GM23338 (cell line): ENCODE data around the gene GALNT9. TPM values are rescaled to one million over a fixed set of nuclear protein-coding genes. Genes with fewer than 3 reads are reported as not detected.

Experiments
- ATAC-seq: fragments of 200-7000 bp; cut with Tn5 transposase; 3 replicates; pipeline ENCODE4 v1.9.1; 2020
- DNase-seq: peaks from one replicate; pipeline ENCODE4 v3.0.0-alpha.2; 2015; ENCODE audit warnings: low spot score
- H2AFZ ChIP-seq: fragments of 200-600 bp; sonication (generic); 2 replicates; pipeline ENCODE4 v1.8.0; 2016; ENCODE audit warnings: antibody characterized with exemption, mild to moderate bottlenecking, moderate library complexity
- H3F3A ChIP-seq: fragments of 200-600 bp; sonication (generic); replicated peaks from 2 replicates; pipeline ENCODE4 v1.8.0; 2017; ENCODE audit warnings: antibody characterized with exemption, mixed run types, low read depth
- H3K27ac ChIP-seq: fragments of 200-600 bp; sonication (generic); 2 replicates; pipeline ENCODE4 v1.6.1; 2016; ENCODE audit warnings: low read depth
- H3K27me3 ChIP-seq: fragments of 200-600 bp; sonication (generic); 2 replicates; pipeline ENCODE4 v1.8.0; 2016; ENCODE audit warnings: mild to moderate bottlenecking, mixed run types, moderate library complexity; ENCODE audit not compliant: insufficient read depth
- H3K36me3 ChIP-seq: fragments of 200-600 bp; sonication (generic); 2 replicates; pipeline ENCODE4 v1.8.0; 2016; ENCODE audit warnings: mild to moderate bottlenecking; ENCODE audit not compliant: insufficient read depth
- H3K4me1 ChIP-seq: fragments of 200-600 bp; sonication (generic); 2 replicates; pipeline ENCODE4 v1.8.0; 2016; ENCODE audit warnings: mild to moderate bottlenecking, moderate library complexity; ENCODE audit not compliant: insufficient read depth
- H3K4me2 ChIP-seq: fragments of 200-600 bp; sonication (generic); 2 replicates; pipeline ENCODE4 v1.7.1; 2017; ENCODE audit warnings: mixed run types
- H3K4me3 ChIP-seq: fragments of 200-600 bp; sonication (generic); 2 replicates; pipeline ENCODE4 v1.6.1; 2016; ENCODE audit warnings: mixed run types
- H3K79me2 ChIP-seq: fragments of 200-600 bp; sonication (generic); replicated peaks from 2 replicates; pipeline ENCODE4 v1.8.0; 2017; ENCODE audit warnings: mild to moderate bottlenecking; ENCODE audit not compliant: insufficient read depth
- H3K9me2 ChIP-seq: fragments of 200-600 bp; sonication (generic); 2 replicates; pipeline ENCODE4 v1.8.0; 2017; ENCODE audit not compliant: insufficient read depth
- H4K20me1 ChIP-seq: fragments of 200-600 bp; sonication (generic); replicated peaks from 2 replicates; pipeline ENCODE4 v1.8.0; 2017; ENCODE audit warnings: mild to moderate bottlenecking; ENCODE audit not compliant: insufficient read depth
- H3K27ac Mint-ChIP-seq: 2 replicates; pipeline ENCODE4 v1.8.0; 2020; ENCODE audit warnings: inconsistent platforms, mild to moderate bottlenecking, moderate library complexity, mixed read lengths
- H3K27me3 Mint-ChIP-seq: 3 replicates; pipeline ENCODE4 v1.8.0; 2022; ENCODE audit warnings: low read depth, mild to moderate bottlenecking, moderate library complexity, mixed read lengths, inconsistent platforms; ENCODE audit not compliant: insufficient read depth, poor library complexity
- H3K36me3 Mint-ChIP-seq: 3 replicates; pipeline ENCODE4 v1.8.0; 2021; ENCODE audit warnings: low read depth, mild to moderate bottlenecking, inconsistent platforms, moderate library complexity, mixed read lengths
- H3K4me1 Mint-ChIP-seq: 3 replicates; pipeline ENCODE4 v1.8.0; 2020; ENCODE audit warnings: mild to moderate bottlenecking, inconsistent platforms, mixed read lengths
- H3K4me3 Mint-ChIP-seq: 3 replicates; pipeline ENCODE4 v1.8.0; 2021; ENCODE audit warnings: moderate library complexity, mild to moderate bottlenecking, inconsistent platforms, mixed read lengths
- H3K9me3 Mint-ChIP-seq: 3 replicates; pipeline ENCODE4 v1.8.0; 2020; ENCODE audit warnings: moderate library complexity, mild to moderate bottlenecking, inconsistent platforms, mixed read lengths
- CREB1 ChIP-seq: fragments of 250-450 bp; sonication (Bioruptor Pico); IDR thresholded peaks from 2 replicates; pipeline ENCODE4 v1.5.0; 2020; ENCODE audit warnings: low read depth, mild to moderate bottlenecking, moderate library complexity
- CTCF ChIP-seq, 2 experiments: fragments of 200-600 bp in 1 of 2; sonication (generic) in 1 of 2; conservative IDR thresholded peaks; 2 replicates each; pipeline versions ENCODE4 v1.5.1 to v1.6.1; 2016 to 2017; ENCODE audit warnings: antibody characterized with exemption in 2 of 2, low read depth in 2 of 2, mild to moderate bottlenecking in 2 of 2, moderate library complexity in 1 of 2
- ETS1 ChIP-seq: IDR thresholded peaks from 2 replicates; pipeline ENCODE4 v1.6.1; 2016; ENCODE audit warnings: antibody characterized with exemption
- EZH2 ChIP-seq: fragments of 200-600 bp; sonication (generic); IDR thresholded peaks from one replicate; pipeline ENCODE4 v1.8.0; 2017; ENCODE audit warnings: antibody characterized with exemption, mild to moderate bottlenecking, low read depth; ENCODE audit not compliant: unreplicated experiment
- EZH2phosphoT487 ChIP-seq: fragments of 200-600 bp; sonication (generic); IDR thresholded peaks from one replicate; pipeline ENCODE4 v1.8.1; 2018; ENCODE audit warnings: antibody characterized with exemption; ENCODE audit not compliant: unreplicated experiment
- JUNB ChIP-seq: IDR thresholded peaks from one replicate; pipeline ENCODE4 v1.6.1; 2016; ENCODE audit warnings: antibody characterized with exemption; ENCODE audit not compliant: unreplicated experiment
- NANOG ChIP-seq: IDR thresholded peaks from 2 replicates; pipeline ENCODE4 v1.6.1; 2016; ENCODE audit warnings: antibody characterized with exemption, borderline replicate concordance
- POLR2AphosphoS5 ChIP-seq: IDR thresholded peaks from 2 replicates; pipeline ENCODE4 v1.6.1; 2016; ENCODE audit warnings: antibody characterized with exemption, low read depth
- REST ChIP-seq: IDR thresholded peaks from one replicate; pipeline ENCODE4 v1.6.1; 2018; ENCODE audit warnings: antibody characterized with exemption; ENCODE audit not compliant: unreplicated experiment
- STAT1 ChIP-seq: IDR thresholded peaks from one replicate; pipeline ENCODE4 v1.6.1; 2016; ENCODE audit warnings: antibody characterized with exemption; ENCODE audit not compliant: unreplicated experiment
- ZNF114 ChIP-seq: fragments of 250-450 bp; sonication (Bioruptor Pico); IDR thresholded peaks from 2 replicates; pipeline ENCODE4 v1.5.0; 2020; ENCODE audit warnings: mild to moderate bottlenecking, moderate library complexity
- ZNF331 ChIP-seq: fragments of 250-450 bp; sonication (Bioruptor Pico); IDR thresholded peaks from 2 replicates; pipeline ENCODE4 v1.5.0; 2020; ENCODE audit warnings: low read depth, mild to moderate bottlenecking, moderate library complexity
- ZNF462 ChIP-seq: fragments of 250-450 bp; sonication (Bioruptor Pico); IDR thresholded peaks from 2 replicates; pipeline ENCODE4 v1.5.0; 2020; ENCODE audit warnings: mild to moderate bottlenecking, moderate library complexity
- polyA plus RNA-seq: library from polyadenylated mRNA; unstranded; fragments of >200 nt; fragmentation: Nextera tagmentation; extraction: Ambion mirVana; gene quantifications from 2 replicates; pipeline ENCODE4 v1.2.1, GENCODE V29; 2016
- total RNA-seq: library from RNA; depleted of rRNA; stranded (reverse); fragments of >200 nt; shearing (Covaris generic); gene quantifications from 2 replicates; pipeline ENCODE4 v1.2.3, GENCODE V29; 2014

GALNT9 gene
- total and polyA plus RNA-seq, 2 experiments from 2014 or later = 0.81 to 2.5 TPM

- no peaks in the 10 kb centered on the region for H3K4me1 Mint-ChIP-seq
- peaks cover 12% of the 10 kb centered on the region for H3K9me3 Mint-ChIP-seq
- no peak overlapping the region for H3K4me3 Mint-ChIP-seq
- ATAC-seq (no peak), DNase-seq (no peak)
- Histone ChIP-seq H3K27me3 (0 out of 2 replicates have a peak, but pooled peaks cover 3% of the 10 kb centered on the region), H3K79me2 (no peaks in the 10 kb centered on the region), H3K36me3 (no peaks in the 10 kb centered on the region), H2AFZ (no peak overlapping the region), H3K4me1 (no peaks in the 10 kb centered on the region), H3K27ac (no peak overlapping the region), H3F3A (0 out of 2 replicates have a peak, but pooled peaks cover 3% of the 10 kb centered on the region), H4K20me1 (no peaks in the 10 kb centered on the region), H3K9me2 (no peaks in the 10 kb centered on the region), H3K4me3 (no peak overlapping the region), H3K4me2 (no peak overlapping the region)
- H3K27me3 Mint-ChIP-seq = peaks cover 16% of the 10 kb centered on the region
- TF ChIP-seq ZNF114 (CRISPR knock-in tag) = no peak
- TF ChIP-seq EZH2 = no peak
- TF ChIP-seq CTCF (conservative IDR thresholded peaks at IDR 0.05; ENCODE audit: low read depth in 2 of 2) = no peak
- no peak for TF ChIP-seq CREB1 (CRISPR knock-in tag)
- no peak for TF ChIP-seq NANOG
- TF ChIP-seq EZH2phosphoT487 = no peak
- no peak for TF ChIP-seq POLR2AphosphoS5
- TF ChIP-seq STAT1 = no peak
- no peak for TF ChIP-seq REST
- no peak for TF ChIP-seq ZNF462 (CRISPR knock-in tag)
- TF ChIP-seq ZNF331 = no peak
- no peak for TF ChIP-seq ETS1
- TF ChIP-seq JUNB = no peak
- peaks cover 3% of the 10 kb centered on the region; the same call in 2 of the 3 replicates for H3K36me3 Mint-ChIP-seq
- H3K27ac Mint-ChIP-seq = no peak overlapping the region
Measured at GRCh38 chr12:132217800-132218526, 111.4 kb downstream of the GALNT9 start.
